Tibial artery (tissue), 4 donors: ENCODE results near the gene CD38.

Source experiments
- DNase-seq, 2 donors: peaks; one replicate each; pipeline ENCODE4 v3.0.0-alpha.2; 2019
- H3K27ac ChIP-seq, 2 donors: fragments of 200-600 bp; sonication (generic) in 1 of 2; 1 replicate in 1 of 2; 2 replicates in 1 of 2; pipeline ENCODE4 v1.5.1; 2018 to 2019; ENCODE audit warnings: mild to moderate bottlenecking in 1 of 2
- H3K27me3 ChIP-seq, 2 donors: fragments of 200-600 bp; sonication (generic) in 1 of 2; one replicate each; pipeline versions ENCODE4 v1.5.1 to v1.6.0; 2016 to 2019
- H3K36me3 ChIP-seq, 3 donors: fragments of 200-600 bp; sonication (generic) in 2 of 3; one replicate each; pipeline ENCODE4 v1.5.1; 2016 to 2019; ENCODE audit warnings: mild to moderate bottlenecking in 2 of 3
- H3K4me1 ChIP-seq, 4 donors: fragments of 200-600 bp; sonication (generic) in 2 of 4; 1 replicate in 3 of 4; 2 replicates in 1 of 4; pipeline ENCODE4 v1.5.1; 2016 to 2019
- H3K4me3 ChIP-seq, 2 donors: fragments of 200-600 bp; sonication (generic) in 1 of 2; 1 replicate in 1 of 2; 2 replicates in 1 of 2; pipeline ENCODE4 v1.5.1; 2018 to 2019; ENCODE audit warnings: mild to moderate bottlenecking in 2 of 2
- H3K9me3 ChIP-seq, 3 donors: fragments of 200-600 bp; sonication (generic) in 1 of 3; one replicate each; pipeline ENCODE4 v1.5.1; 2016 to 2019
- CTCF ChIP-seq, 2 experiments: fragments of 200-600 bp in 1 of 2; fragments of 450-650 bp in 1 of 2; IDR thresholded peaks; one replicate each; pipeline ENCODE4 v1.5.1; 2017 to 2019; ENCODE audit warnings: antibody characterized with exemption in 2 of 2, mild to moderate bottlenecking in 1 of 2, moderate library complexity in 1 of 2
- intact Hi-C: fragments of 100-400 bp; cut with DNase I; formaldehyde crosslinking; loops from one replicate; pipeline ENCODE4 v1.15.0; 2023; ENCODE audit warnings: low total_unique reads

Gene CD38

GRCh38 chr4:15882675-15883086 lies 104.6 kb downstream of the CD38 start:
- no peaks in the 10 kb centered on the region for H3K27me3 ChIP-seq
- no peaks in the 10 kb centered on the region for H3K4me1 ChIP-seq
- intact Hi-C loops, result loop anchor here (2.0 kb wide), 1 partner anchor 74 kb away; no protein-coding TSS in a partner anchor
- H3K27ac ChIP-seq, result no peak overlapping the region
- H3K4me3 ChIP-seq, result no peak overlapping the region
- no peaks in the 10 kb centered on the region for H3K9me3 ChIP-seq
- TF ChIP-seq CTCF (IDR thresholded peaks at IDR 0.05), result peak; percentile 83 to 87
- H3K36me3 ChIP-seq, result no peaks in the 10 kb centered on the region
- peak in 1 of 2 donors; percentile 27 for DNase-seq

DNA sequence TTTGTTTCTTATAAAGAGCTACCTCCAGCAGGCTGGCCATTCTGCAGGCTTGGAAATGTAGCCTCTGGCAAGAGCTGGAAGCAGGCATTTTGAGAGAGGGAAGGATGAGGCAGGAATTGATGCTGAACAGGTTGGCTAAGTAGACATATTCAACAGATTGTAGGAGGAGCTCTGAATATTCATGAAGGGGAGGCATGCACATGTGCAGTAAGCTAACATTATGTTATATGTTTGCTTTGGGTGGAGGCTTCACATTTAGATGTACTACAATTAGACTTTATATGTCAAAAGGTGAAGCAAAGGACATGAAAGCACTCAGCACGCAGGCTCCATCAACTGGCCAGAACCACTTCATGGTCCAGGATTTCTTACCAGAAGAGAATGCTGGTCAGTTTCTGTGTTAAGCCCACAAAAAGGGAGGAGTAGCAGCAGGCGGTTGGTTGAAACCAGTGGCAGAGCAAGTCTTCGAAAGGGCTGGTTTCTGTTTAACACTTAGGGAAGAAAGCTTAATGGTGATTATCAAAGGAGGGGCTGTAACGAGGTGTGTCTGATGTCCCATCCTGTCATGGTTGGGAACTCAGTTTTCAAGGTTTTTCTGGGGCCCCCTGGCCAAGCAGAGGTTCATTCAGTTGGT lies 105.6 kb downstream of the CD38 start:
- no peaks in the 10 kb centered on the region for H3K36me3 ChIP-seq
- H3K27me3 ChIP-seq, result no peaks in the 10 kb centered on the region
- intact Hi-C loops, result loop anchor here (2.0 kb wide), 1 partner anchor 73 kb away; no protein-coding TSS in a partner anchor
- H3K9me3 ChIP-seq, result no peaks in the 10 kb centered on the region
- no peak overlapping the region for H3K27ac ChIP-seq
- no peak for TF ChIP-seq CTCF (IDR thresholded peaks at IDR 0.05)
- no peaks in the 10 kb centered on the region for H3K4me1 ChIP-seq
- no peak for DNase-seq
- no peak overlapping the region for H3K4me3 ChIP-seq

GRCh38 chr4:15884666-15885065 lies 106.5 kb downstream of the CD38 start:
- no peaks in the 10 kb centered on the region for H3K9me3 ChIP-seq
- H3K36me3 ChIP-seq, result no peaks in the 10 kb centered on the region
- H3K27me3 ChIP-seq, result no peaks in the 10 kb centered on the region
- no peak overlapping the region for H3K4me3 ChIP-seq
- DNase-seq, result no peak
- intact Hi-C loops, result no loop called here
- H3K27ac ChIP-seq, result no peak overlapping the region
- no peak for TF ChIP-seq CTCF (IDR thresholded peaks at IDR 0.05)
- H3K4me1 ChIP-seq, result no peaks in the 10 kb centered on the region

GRCh38 chr4:15885422-15885821 lies 107.3 kb downstream of the CD38 start:
- DNase-seq, result no peak
- intact Hi-C loops, result no loop called here
- H3K4me1 ChIP-seq, result no peaks in the 10 kb centered on the region
- no peak for TF ChIP-seq CTCF (IDR thresholded peaks at IDR 0.05)
- H3K36me3 ChIP-seq, result no peaks in the 10 kb centered on the region
- H3K4me3 ChIP-seq, result no peak overlapping the region
- no peaks in the 10 kb centered on the region for H3K9me3 ChIP-seq
- H3K27me3 ChIP-seq, result no peaks in the 10 kb centered on the region
- H3K27ac ChIP-seq, result no peak overlapping the region

DNA sequence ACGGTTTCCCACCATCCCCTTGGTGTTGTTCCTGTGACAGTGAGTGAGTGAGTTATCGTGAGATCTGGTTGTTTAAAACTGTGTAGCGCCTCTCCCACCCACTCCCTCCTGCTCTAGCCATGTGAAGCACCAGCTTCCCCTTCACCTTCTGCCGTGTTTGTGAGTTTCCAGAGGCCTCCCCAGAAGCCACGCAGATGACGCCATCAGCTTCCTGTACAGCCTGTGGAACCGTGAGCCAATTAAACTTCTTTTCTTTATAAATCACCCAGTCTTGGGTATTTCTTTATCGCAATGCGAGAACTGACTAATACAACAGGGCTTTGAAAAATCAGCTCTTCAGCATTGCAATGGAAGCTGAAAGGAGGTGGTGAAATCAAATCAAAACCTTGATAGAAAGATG lies 110.4 kb downstream of the CD38 start:
- DNase-seq, result no peak
- Histone ChIP-seq H3K27me3 (no peaks in the 10 kb centered on the region), H3K4me3 (no peak overlapping the region), H3K36me3 (no peaks in the 10 kb centered on the region), H3K27ac (no peak overlapping the region), H3K4me1 (no peaks in the 10 kb centered on the region), H3K9me3 (no peaks in the 10 kb centered on the region)
- intact Hi-C loops, result no loop called here
- no peak for TF ChIP-seq CTCF (IDR thresholded peaks at IDR 0.05)
